T-helper 22 cell (primary cell): ENCODE data around the gene SFXN2.
"Not testable (repeated sequence)": the region's sequence is repeated elsewhere in the genome, so short reads cannot be mapped to it uniquely, and the experiment has no call there.

Experiments
- DNase-seq: peaks from one replicate; pipeline ENCODE4 v3.0.0-alpha.2; 2020; ENCODE audit warnings: low read depth

SFXN2 gene

DNA sequence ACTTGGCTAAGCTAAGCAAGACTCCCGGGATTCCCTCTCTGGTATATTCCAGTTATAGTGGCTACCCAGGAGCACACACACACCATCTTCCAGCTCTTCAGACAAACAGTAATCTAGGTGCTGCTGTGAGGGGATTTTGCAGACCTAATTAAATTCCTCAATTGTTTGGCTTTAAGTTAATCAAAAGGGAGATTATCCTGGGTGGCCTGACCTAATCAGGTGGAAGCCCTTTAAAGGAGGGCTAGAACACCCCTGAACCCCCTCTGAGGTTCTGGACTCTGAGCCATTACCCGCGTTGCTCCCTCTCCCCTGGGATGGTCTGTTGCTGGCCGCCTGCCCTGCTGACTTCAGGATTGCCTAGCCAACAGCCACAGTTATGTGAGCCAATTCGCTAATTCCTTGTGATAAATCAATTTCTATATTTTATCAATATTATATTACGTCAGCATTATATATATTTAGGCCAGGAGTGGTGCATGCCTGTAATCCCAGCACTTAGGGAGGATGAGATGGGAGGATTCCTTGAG, 6.4 kb downstream of the SFXN2 start:
- no peak for DNase-seq

DNA sequence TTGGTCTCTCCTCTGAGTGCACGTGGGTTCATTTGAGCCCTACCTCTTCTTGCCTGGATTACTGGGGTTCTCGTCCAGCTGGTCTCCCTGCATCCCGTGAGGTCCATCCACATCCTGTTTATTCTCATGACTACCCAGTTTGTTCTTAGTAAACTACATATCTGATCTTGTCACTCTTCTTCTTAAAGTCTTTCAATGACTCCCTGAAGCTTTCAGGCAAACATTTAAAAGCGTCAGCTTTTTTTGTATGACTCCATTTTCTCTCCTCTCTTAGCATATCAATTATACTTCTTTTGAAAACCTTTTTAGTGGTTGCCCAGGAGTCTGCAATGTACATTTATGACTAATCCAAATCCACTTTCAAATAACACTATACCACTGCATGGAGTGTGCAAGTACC, 7.5 kb downstream of the SFXN2 start:
- DNase-seq, result no peak

GRCh38 chr10:102723989-102724388, 9.6 kb downstream of the SFXN2 start:
- no peak for DNase-seq

- DNase-seq, result no peak
These were observed 11.8 kb downstream of the SFXN2 start for GRCh38 chr10:102726274-102726673.

DNA sequence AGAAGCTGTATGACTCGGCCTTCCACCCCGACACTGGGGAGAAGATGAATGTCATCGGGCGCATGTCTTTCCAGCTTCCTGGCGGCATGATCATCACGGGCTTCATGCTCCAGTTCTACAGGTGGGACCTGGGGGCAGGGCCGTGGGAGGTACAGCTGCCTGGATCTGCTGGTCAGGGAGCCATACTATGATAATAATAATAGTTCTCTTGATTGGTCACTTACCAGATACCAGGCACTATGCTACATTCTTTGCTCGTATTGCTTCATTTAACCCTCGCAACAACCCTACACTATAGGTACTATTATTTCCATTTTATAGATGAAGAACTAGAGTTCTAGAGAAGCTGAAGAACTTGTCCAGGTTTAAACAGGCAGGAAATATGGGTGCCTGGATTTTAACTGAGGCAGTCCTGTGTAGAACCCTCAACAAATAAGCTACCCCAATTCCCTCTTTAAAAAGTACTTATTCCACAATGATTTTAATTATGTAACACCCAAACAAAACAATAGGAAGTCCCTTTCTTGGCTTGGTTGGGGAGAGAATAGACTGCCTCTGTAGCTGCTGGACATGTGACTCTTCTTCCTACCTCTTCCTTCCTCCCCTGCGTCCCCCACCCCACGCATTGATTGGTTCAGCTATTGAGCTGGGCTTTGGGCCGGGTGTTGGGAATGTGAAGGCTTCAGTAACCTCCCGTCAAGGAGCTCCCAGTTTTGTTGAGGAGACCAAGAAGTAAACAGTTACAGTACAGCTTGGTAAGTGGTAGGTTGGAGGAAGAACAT, 12.8 kb downstream of the SFXN2 start:
- no peak for DNase-seq

DNA sequence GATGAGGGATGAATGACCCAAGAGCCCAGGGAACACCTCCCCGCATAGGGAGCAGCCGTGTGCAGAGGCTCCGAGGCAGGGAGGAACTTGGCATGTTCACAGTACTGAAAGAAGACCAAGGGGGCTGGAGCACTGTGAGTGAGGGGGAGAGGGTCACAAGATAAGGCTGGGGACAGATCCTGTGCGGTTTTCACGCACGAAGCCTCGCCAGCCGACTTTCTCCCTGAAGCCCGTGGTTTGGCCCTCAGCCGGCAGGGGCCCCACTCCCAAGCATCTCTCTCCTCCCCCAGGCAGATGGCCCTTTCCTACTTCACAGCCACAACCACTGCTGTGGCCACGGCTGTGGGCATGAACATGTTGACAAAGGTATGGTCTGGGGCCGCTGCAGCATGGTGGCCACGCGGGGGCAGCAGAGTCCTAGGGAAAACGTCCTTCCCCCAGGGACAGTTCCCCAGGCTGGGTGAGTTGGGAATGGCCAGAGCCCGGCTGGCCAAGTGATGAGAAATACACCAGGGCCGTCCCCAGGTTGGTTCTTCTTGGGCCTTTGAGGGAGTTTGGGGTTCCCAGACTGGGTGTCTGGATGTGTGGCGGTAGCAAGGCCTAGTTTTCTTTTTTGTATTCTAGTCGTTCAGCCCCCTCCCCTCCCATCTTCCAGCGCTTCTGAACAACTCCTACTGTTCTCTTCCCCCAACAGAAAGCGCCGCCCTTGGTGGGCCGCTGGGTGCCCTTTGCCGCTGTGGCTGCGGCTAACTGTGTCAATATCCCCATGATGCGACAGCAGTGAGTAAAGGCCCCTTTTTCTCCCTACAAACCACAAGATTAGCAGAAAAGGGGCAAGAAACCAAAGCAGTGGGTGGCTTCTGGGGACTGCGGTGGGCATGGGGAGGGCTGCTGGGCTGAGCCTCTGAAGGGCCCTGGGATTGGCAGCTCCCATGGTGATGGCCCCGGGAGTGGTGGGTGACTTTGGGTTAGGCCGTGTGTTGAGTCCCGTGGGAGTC, 14.9 kb downstream of the SFXN2 start:
- no peak for DNase-seq

GRCh38 chr10:102731222-102731800, 16.9 kb downstream of the SFXN2 start:
- DNase-seq, result no peak

GRCh38 chr10:102732661-102733060, 18.2 kb downstream of the SFXN2 start:
- no peak for DNase-seq

DNA sequence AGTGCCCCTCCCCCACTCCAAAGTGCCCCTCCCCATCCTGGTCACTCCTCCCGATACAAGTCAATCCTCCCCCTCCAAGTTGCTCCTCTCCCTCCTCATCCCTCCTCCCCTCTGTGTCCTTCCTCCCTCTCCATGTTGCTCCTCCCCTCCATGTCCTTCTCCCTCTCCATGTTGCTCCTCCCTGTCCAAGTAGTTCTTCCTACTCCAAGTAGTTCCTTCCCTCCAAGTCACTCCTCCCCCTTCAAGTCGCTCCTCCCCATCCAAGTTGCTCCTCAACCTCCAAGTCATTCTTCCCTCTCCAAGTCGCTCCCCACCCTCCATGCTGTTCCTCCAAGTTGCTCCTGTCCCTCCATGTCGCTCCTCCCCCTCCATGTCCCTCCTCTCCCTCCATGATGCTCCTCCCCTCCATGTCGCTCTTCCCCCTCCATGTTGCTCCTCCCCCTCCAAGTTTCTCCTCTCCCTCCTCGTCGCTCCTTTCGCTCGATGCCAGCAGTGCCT, 20.7 kb downstream of the SFXN2 start:
- no peak for DNase-seq

DNA sequence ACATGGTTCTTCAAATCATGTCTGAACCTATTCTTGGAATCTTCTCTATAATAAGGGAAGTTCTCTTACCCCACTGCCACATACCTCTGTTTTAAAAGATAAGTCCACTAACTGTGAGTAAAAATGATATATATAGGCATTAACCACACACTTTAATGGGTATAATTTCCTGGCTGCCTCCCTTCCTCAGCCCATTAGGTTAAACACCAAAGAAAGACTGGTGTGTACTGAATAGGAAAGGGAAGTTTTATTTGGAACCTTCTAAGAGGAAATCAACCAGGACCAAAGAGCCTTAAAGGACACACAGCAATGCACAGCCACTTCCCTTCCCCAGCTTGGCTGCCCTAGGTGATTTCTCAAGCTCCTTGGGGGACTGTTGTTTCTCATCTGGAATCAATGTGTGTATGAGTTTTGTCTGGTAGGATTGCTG, 24.3 kb downstream of the SFXN2 start:
- no peak for DNase-seq

GRCh38 chr10:102740229-102740628, 25.8 kb downstream of the SFXN2 start:
- no peak for DNase-seq

GRCh38 chr10:102741726-102742237, 27.3 kb downstream of the SFXN2 start:
- DNase-seq, result no peak

DNA sequence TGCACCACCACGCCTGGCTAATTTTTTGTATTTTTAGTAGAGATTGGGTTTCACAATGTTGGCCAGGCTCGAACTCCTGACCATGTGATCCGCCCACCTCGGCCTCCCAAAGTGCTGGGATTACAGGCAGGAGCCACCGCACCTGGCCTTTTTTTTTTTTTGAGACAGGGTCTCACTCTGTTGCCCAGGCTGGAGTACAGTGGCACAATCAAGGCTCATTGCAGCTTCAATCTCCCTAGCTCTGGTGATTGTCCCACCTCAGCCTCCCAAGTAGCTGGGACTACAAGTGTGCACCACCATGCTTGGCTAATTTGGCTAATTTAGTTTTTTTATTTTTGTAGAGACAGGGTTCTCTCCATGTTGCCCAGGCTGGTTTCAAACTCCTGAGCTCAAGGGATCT, 27.9 kb downstream of the SFXN2 start:
- DNase-seq, result not testable (repeated sequence)

GRCh38 chr10:102743078-102743587, 28.7 kb downstream of the SFXN2 start:
- no peak for DNase-seq

GRCh38 chr10:102743588-102744373, 29.3 kb downstream of the SFXN2 start, which contains the start of gene WBP1L:
Gene WBP1L (plus strand): TSS chr10:102743948. CDS start chr10:102744054, 106 bp downstream.
- peak; percentile 90 for DNase-seq

DNA sequence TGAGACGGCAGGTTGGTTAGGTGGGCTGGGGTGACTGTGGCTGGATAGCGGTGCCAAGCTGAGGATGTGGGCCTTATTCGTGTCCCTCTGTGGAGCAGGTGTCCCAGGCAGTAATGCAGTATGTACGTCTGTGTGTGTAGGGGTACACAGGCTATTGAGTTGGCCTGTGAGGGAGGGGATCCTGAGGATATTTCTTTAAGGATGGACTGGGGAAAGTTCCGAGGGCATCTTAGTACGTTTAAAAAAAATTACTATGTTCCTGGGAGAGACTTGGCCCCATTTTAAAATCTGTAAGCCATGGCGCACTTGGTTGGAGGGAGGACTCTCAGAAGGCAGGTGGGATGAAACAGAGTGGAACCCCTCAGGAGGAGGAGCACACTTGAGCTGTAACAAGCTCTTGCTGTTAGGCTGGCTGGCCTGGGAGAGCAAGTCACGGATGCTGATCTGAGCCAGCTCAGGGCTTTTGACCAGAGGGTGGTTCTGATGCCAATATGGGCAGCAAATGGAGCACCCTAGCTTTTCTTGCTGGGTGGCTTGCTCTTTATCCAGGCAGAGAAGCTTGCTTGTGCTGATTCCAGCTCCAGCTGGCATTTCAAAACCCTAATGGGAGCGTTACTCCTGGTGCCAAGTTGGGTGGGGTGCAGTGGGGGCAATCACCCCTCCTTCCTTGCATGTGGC, 30.1 kb downstream of the SFXN2 start:
- DNase-seq, result no peak

GRCh38 chr10:102745157-102745556, 30.7 kb downstream of the SFXN2 start:
- no peak for DNase-seq

DNA sequence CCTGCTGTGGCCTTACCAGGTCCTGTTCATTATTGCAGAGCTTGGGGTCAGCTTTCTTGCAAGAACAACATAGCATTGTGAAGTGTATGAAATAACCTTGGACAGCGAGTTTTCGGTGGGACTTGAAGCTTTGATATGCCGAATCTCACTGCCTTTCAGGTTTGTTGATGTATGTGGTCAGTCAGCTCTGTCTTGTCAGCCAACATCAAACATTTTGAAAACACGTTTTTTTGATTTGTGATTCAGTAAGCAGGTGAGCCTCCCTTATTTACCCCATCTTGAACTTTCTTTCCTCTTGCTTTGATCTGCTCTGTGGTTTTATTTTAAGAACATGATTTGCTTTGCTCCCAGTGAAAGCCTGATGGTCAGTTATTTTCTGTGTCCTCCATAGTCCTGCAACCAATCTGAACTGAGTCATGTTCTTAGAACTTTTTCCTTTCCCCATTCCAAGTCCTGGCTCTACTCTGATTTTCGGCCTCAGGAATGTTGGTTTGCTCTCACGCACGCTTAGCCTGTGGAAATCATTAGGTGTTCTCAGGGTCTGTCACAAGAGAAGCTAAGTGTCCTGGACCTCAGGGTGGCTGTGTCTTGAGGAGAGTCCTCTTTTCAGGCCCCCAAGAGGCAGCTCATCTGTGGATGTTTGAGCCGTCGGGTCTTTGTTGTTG, 38.0 kb downstream of the SFXN2 start:
- no peak for DNase-seq

GRCh38 chr10:102752934-102753664, 38.7 kb downstream of the SFXN2 start:
- DNase-seq, result no peak
